ENCODE measurements around the gene PLA2G15.

Gene PLA2G15

DNA sequence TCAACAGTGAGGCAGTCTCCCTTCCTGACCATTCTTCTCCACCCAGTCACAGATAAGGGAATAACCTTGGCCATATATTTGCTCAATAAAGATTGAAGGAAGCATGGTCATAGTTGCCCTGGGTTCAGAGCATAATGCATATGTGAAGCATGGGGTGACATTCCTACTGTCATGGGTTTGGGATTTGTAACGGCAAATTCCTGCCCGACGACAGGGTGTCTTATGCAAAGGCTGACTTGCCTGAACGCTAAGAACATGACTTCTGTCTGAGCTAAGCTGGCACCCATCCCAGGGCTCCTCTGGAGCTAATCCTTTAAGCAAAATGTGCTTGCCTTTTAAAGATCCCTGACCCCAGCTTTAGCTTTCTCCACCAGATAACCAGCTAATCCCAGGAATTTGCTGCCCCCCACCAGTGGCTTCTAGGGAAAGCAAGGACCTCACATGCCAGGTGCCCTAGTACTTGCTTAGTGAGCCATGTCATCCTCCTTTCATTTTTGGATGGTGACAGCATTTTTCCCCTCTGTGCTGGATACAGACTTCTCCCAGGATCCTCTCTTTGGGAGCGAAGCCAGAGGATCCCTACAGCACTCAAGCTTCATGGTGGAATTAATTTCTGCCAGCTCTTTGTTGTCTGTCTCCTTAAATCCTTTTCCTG, 53.9 kb downstream of the PLA2G15 start:
- peak; percentile 86 for DNase-seq (ENCODE audit: low read depth)

DNA sequence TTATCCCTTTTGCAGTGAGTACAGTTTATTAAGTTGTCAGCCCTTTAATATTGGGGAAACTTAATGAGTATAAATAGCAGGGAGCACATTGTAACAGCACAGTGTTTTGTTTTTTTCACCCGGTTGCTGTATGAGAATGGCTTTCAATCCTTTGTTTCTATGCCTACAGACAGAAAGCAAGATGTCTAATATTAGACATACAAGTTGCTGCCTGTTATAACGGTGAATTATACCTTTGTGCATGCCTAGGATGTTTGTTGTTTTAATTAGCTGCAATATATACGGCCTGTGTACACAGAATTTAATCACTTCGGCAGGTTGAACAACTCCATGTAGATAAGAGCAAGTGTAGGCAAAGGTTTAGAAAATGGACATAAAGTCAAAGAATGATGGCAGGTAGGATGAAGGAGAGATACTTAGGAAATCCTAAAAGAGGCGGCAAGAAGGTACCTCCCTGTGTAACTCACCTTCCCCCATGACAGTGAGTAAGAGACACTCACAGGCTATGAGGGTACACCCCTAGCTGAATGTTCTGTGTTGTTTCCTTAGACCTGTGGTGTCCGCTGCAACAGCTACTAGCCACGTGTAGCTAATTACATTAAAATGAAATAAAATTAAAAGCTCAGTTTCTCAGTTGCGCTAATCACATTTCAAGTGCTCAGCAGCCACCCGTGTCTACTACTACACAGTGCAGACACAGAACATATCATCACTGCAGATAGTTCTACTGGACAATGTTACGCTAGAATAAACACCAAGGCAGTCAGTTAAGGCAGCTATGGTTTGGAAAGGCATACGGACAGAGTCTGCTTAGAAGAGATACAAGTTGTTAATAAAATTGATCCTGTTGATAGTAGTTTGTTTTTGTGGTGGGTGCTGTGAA, 54.6 kb downstream of the PLA2G15 start:
- DNase-seq (ENCODE audit: low read depth) = no peak

DNA sequence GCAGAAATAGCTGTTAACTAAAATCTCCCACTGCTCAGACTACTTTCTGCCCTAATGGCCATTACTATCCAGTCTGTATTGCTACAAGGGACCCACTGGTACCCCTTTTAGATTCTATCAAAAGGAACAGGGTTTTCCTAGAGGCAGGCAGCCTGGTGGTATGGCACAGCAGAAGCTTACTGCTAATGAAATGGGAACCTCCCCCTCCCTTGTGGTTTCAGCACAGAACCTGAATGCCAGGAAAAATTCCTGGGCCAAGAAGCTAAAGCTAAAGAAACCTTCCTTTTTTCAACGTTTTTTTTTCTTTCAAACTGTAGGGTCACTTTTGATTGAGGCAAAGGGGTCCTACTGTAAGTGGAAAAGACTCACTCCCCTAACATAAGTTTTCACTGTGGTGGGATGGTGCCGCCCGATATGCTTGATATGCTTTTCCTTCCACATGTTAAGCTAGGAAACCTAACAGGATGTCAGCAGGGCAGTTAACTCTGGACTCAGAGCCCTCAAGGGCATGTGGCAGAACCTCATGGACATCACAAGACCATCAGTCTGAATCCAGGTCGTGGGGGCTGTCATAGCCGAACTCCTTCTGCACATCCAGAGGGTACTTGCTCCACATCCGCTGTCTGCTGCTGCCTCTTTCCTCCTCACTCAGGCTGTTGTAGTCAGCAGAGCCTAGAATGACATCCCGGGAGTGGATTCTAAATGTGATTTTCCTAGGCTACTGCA, 55.7 kb downstream of the PLA2G15 start:
- peak; percentile 39 for DNase-seq (ENCODE audit: low read depth)

DNA sequence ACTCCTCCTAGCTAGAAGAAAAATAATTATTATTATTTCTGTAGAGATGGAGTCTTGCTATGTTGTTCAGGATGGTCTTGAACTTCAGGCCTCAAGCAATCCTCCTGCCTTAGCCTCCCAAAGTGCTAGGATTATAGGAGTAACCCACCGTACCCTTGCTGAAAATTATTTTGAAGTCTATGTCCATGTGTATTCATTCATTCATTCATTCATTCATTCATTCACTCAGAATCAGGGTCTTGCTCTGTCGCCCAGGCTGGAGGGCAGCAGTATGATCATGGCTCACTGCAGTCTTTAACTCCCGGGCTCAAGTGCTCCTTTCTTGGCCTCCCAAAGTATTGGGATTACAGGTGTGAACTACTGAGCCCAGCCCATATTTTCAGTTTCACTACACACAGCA, 61.5 kb downstream of the PLA2G15 start:
- no peak for DNase-seq (ENCODE audit: low read depth)

DNA sequence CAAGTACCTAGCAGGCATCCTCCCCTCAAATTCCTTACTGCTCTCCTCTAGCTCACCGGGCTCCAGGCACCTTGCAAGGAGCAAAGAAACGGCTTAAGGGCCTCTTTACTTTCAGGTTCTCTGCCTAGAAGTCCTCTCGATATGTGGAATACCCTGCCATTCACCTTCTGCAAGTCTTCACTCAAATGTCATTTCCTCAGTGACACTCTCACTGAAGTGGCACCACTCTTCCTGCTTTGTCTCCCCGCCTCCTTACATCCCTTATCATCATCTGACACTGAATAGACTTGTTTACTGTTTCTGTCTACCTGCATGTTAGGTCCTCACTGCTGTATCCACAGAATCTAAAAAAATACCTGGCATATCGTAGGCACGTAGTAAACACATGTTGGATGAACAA, 64.6 kb downstream of the PLA2G15 start:
- no peak for DNase-seq (ENCODE audit: low read depth)

DNA sequence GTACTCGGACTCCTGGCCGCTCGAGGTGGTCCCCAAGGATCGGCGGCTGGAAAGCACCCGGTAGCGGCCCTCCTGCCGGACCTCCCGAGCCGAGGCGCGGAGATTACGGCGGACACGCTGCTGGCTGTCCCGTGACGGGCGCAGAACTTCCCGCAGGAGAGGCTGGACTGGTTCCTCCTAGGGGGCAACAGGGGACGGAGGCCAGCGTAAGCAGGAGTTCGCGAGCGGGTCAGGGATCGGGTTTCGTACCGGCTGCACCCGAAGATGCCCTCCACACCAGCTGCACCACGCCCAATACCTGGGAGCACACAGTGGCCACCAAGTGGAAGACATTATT, 65.2 kb downstream of the PLA2G15 start:
- no peak for DNase-seq (ENCODE audit: low read depth)
